Stimulated activated CD4-positive, alpha-beta T cell treated with anti-CD3 and anti-CD28 coated beads, Interleukin-15, amount 100 ng/mL, for 1 hour (primary cell): ENCODE measurements around the gene FBXO28.
"Not testable (repeated sequence)": the region's sequence is repeated elsewhere in the genome, so short reads cannot be mapped to it uniquely, and the experiment has no call there.

ENCODE experiments used
- DNase-seq, 2 donors: peaks; one replicate each; pipeline ENCODE4 v3.0.0-alpha.2; 2020; ENCODE audit warnings: low read depth in 1 of 2, low spot score in 1 of 2

The FBXO28 gene

GRCh38 chr1:224183591-224184312 is 69.8 kb downstream of the FBXO28 start:
- peak; percentile 34 to 47 for DNase-seq

- no peak for DNase-seq
Measured at GRCh38 chr1:224185208-224185607, 71.3 kb downstream of the FBXO28 start.

- DNase-seq = no peak
Measured at GRCh38 chr1:224188286-224188685, 74.4 kb downstream of the FBXO28 start.

- no peak for DNase-seq
Measured at GRCh38 chr1:224189561-224189960, 75.7 kb downstream of the FBXO28 start.

DNA sequence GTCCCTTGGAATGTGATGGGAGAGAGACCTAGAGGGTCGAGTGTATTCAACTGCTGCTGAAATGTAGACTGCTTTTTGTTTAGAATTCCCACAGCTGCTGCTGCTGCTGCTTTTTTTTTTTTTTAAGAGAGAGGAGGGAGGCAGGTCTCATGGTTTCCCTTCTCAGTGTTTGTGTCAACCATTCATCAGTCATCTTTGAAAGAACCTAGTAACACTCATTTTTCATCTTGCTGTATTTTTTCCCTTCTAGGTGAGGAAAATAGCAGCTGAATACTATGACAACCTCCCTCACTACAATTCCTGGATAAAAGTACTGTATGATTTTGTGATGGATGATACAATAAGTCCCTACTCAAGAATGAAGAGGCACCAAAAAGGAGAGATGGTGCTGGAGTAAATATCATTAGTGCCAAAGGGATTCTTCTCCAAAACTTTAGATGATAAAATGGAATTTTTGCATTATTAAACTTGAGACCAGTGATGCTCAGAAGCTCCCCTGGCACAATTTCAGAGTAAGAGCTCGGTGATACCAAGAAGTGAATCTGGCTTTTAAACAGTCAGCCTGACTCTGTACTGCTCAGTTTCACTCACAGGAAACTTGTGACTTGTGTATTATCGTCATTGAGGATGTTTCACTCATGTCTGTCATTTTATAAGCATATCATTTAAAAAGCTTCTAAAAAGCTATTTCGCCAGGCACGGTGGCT is 78.3 kb downstream of the FBXO28 start:
- DNase-seq = no peak

GRCh38 chr1:224193319-224193966 is 79.5 kb downstream of the FBXO28 start:
- DNase-seq = no peak

DNA sequence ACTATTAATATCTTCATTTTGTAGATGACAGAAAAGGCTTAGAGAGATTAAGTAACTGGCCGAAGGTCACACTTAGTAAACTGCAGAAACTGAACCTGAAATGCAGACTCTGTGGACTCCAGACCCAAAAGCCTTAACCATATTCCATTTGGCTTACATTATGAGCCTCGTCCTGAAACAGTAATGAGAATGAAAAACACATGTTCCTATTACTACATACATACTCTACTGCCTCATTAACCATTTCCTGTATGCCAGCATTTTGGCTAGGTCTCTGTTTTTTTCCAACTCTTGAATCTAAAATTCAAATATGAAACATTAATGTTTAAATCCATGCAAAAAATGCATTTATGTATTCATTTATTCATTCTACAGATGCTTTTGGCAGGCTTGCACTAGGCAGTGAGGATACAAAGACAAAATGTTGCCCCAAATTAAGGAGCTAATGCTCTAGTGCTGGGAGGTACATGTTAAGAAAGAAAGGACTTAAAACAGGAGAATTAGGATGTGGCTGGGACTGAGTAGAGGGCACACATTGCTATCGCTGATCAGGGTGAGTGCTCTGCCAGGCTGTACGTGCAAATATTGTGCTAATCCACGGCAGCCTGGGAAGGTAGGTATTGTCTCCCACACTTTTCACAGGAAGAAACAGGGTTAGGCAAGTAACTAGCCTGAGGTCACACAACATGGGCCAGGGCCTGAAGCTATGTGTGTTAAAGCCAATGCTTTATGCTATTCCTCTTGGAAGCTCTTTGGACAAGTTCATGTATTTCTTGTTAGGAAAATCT is 83.1 kb downstream of the FBXO28 start:
- DNase-seq = no peak

DNA sequence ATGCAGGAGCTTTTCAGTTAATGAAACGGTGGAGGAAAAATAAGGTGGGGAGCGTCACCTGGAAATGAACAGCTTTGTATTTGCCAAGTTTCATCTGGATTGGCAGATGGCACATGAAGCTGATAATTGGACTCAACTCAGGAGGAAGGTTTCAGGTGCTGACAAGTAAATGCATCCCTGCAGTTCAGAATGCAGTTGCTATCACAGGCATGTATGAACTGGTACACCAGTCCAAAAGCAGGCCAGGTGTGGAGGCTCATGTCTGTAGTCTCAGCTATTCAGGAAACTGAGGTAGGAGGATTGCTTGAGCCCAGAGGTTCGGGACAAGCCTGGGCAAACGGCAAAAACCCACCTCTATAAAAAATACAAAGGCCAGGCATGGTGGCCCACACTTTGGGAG is 84.7 kb downstream of the FBXO28 start:
- DNase-seq = no peak

- DNase-seq = no peak
Measured at GRCh38 chr1:224199679-224200078, 85.8 kb downstream of the FBXO28 start.

GRCh38 chr1:224201383-224201782 is 87.5 kb downstream of the FBXO28 start:
- no peak for DNase-seq

DNA sequence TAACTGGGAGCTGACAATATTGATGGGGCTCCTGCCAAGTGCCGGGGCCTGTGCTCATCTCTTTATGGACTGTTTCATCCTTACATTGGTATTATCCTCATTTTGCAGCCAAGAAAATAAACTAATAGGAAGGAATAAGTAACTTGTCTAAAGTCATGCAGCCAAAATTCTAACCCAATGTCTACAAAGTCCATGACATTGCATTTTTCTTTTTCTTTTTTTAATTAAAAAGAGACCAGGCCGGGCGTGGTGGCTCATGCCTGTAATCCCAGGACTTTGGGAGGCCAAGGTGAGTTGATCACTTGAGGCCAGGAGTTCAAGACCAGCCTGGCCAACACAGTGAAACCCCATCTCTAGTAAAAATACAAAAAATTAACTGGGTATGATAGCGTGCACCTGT is 87.9 kb downstream of the FBXO28 start:
- no peak for DNase-seq

DNA sequence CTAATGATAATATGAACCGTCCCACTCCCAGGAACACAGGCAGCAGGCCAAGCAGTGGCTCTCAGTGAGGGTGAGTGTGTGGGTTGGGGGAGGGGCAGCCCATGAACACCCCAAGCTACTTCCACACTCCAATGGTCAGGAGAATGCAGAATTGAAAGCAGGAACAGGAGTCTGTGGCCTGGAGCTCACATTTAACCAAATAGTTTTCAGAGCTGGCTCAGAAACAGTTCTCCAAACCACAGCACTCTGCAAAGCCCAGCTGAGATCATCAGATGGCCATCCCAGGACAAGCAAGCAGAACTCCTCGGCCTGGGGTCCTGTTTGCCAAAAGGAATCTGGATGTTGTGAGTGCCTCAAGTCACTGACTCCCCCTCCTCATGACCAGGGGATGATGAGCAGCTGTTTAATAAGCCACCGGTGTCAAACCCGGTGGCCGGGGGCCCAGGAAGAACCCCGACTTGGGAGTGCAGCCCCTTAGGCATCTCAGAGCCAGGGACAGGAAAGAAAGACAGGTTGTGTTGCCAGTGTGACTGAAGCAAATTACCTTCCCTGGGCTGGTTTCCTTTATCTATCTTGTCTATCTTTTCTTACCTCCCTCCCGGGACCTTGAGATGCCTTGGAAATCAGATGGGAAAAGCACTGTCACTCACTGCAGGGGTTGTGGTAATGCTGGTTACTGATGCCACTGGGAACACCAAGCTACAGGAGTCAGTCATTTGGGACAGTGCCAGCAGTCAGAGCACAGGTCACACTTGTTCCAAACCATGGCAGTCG is 89.5 kb downstream of the FBXO28 start:
- no peak for DNase-seq

DNA sequence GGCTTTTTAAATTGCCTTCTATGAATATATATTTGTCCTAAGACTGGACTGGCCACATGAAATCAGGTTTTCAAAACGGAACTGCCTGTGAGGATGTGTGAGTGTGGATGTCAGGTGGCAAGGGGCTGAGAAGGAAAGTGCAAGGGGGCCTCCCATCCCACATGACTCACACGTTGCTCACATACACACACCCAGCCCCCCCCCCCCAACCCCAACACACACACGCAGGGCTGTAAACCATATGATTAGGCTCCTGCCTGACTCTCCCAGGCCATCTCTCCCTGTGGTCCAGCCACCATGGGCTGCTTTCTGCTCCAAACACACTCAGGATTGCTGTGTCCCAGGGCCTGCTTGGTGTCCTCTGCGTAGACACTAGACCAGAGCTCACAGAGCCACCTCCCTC is 91.5 kb downstream of the FBXO28 start:
- peak in 1 of 2 donors; percentile 14 for DNase-seq

DNA sequence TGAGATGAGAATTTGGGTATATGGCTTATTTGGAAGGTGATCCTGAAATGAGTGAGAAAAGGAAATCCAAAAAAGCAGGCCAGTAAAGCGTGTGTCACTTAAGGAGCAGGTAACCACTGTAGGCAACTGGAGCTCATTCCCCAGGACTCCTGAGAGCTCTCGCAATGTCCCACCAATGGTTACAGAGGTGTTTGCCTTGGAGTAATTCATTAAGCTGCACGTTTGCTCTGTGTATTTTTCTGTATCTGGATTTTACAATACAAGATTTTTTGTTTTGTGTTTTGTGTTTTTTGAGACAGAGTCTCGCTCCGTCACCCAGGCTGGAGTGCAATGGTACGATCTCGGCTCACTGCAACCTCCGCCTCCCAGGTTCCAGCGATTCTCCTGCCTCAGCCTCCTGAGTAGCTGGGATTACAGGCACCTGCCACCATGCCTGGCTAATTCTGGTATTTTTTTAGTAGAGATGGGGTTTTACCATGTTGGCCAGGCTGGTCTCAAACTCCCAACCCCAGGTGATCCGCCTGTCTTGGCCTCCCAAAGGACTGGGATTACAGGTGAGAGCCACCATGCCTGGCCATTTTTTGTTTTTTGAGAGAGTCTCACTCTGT is 92.1 kb downstream of the FBXO28 start:
- DNase-seq = not testable (repeated sequence)

DNA sequence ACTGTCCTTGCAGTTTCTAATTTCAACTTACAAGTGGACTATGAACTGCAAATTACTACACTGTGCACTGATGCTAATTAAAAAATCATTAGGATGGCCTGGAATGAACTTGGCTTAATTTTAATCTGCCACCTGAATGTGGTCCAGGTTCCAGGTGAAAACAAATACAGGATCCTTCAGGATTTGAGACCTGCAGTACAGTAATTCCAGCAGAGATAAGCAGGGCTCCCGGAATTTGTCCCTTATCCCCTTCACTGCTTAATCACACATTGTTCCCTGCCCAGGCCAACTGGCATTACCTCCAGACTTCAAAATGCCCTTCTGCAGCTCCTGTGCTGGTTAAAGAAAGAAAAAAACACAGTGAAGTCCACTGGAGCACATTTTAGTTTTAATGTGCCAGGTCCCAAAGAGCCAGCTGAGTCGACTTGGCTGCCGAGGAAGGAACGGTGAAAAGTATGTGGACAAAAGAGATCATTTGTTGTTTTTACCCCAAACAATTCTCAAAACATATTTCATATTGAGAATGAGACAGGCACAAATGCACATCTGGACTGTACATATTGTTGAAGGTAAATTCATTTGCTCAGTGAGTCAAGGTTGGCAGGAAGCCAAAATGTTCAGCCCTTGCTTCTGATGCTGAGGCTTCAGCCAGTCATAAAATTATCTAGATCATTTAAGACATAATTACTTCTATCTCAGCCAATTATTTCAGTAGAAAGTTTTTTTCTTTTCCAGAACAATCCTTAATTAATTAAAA is 97.5 kb downstream of the FBXO28 start:
- no peak for DNase-seq
